ENCODE data around the gene AGAP1.

GRCh38 chr2:235583925-235584637, 90.2 kb downstream of the AGAP1 start:
- TF ChIP-seq CTCF (IDR thresholded peaks at IDR 0.05) (no peak), POLR2A (IDR thresholded peaks at IDR 0.05) (no peak), POLR2AphosphoS5 (IDR thresholded peaks at IDR 0.05; ENCODE audit: insufficient read depth in 1 of 2, low read depth in 1 of 2) (no peak)

All from vagina (tissue), 2 donors.